ENCODE results near the gene SLC24A1.

Gene SLC24A1

GRCh38 chr15:65653341-65653740, 31.6 kb downstream of the SLC24A1 start:
- TF ChIP-seq CTCF (IDR thresholded peaks at IDR 0.05; ENCODE audit: low read depth, low read length) = no peak
- no peak for DNase-seq (ENCODE audit: extremely low read depth, low read depth)

DNA sequence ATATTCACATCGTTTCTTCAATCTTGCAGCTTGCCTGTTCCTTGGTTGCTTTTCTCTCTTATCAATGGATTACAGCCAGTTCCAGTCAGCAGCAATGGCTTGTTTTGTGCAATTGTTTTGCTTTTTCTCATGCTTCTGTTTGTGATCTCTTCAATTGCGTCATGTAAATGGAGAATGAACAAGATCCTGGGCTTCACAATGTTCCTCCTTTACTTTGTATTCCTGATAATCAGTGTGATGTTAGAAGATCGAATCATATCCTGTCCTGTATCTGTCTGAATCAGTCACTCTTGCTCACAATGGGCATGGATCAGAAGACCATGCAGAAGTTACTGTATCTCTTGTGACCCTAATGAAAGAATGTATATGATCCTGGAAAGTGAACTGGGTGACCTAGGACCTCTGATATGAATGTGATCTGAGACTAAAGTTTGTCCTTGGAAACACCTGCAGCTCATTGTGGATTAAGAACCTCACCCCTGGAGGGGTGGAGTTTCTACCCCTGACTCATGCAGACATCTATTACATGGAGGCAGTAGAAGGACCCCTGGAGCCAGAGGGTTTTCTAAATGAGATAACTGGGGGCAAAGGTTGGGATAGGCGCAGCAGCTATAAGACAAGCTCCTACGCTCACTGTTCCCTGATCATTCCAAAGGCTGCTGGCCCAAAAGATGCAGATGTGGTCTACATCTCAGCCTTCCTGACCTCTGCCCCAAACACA, 32.2 kb downstream of the SLC24A1 start:
- TF ChIP-seq CTCF (IDR thresholded peaks at IDR 0.05; ENCODE audit: low read depth, low read length) = no peak
- no peak for DNase-seq (ENCODE audit: extremely low read depth, low read depth)

GRCh38 chr15:65655026-65655425, 33.3 kb downstream of the SLC24A1 start:
- no peak for DNase-seq (ENCODE audit: extremely low read depth, low read depth)
- TF ChIP-seq CTCF (IDR thresholded peaks at IDR 0.05; ENCODE audit: low read depth, low read length) = no peak

DNA sequence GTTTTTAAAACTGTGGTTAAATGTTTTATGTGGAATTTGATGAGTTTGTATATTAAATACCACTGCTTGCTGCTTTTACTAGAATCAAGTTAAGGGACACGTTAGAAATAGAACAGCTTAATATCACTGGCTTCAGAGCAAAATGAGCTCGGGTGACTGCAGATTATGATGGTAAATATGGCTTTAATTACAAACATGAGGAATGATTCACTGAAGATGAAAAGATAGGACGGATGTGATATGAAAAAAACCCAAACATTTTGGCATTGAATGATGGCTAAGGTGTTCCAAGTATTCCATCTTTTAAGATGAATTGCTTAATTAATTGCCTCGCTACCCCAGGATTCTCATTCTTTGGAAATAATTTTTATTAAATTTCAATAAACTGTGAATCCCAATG, 33.7 kb downstream of the SLC24A1 start:
- DNase-seq (ENCODE audit: extremely low read depth, low read depth) = no peak
- no peak for TF ChIP-seq CTCF (IDR thresholded peaks at IDR 0.05; ENCODE audit: low read depth, low read length)

DNA sequence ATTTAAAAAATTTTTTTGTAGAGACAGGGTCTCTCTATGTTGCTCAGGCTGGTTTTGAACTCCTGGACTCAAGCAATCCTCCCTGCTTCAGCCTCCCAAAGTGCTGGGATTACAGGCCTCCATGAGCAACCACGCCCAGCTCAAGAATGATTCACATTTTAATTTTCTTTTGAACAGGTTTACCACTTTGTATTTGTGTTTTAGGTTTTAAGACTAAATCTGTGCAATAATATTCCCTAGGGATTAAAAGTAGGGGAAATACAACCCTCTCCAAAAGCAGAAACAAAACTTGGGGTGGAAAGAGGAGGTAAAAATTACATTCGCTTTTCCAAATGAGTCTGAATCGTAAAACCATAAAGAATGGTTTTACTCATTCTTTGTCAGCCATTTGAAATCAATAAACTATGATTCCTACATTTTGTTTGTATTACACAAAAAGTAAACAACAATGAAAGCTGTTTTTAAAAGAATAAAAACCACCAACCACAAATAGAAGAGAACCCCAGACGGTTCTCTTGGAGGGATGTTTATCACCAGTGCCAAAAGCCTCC, 37.8 kb downstream of the SLC24A1 start:
- no peak for DNase-seq (ENCODE audit: extremely low read depth, low read depth)
- no peak for TF ChIP-seq CTCF (IDR thresholded peaks at IDR 0.05; ENCODE audit: low read depth, low read length)

DNA sequence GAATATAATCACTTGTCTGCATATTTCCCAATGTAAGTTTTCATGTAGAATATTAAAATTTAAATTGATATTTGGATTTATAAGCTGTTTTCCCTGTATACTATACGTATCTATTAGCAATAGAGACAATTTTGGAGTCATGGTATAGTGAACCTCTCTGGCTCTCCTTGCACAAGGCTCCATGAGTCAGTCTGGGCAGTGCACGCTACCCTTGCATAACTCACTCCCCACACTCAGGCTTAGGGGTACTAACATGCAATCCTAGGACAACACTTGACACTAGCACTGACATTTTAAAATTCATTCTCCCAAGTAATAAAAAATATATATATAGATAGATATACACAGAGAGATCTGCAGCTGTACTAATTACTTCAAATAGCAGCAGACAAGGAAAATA, 39.2 kb downstream of the SLC24A1 start:
- no peak for TF ChIP-seq CTCF (IDR thresholded peaks at IDR 0.05; ENCODE audit: low read depth, low read length)
- no peak for DNase-seq (ENCODE audit: extremely low read depth, low read depth)

DNA sequence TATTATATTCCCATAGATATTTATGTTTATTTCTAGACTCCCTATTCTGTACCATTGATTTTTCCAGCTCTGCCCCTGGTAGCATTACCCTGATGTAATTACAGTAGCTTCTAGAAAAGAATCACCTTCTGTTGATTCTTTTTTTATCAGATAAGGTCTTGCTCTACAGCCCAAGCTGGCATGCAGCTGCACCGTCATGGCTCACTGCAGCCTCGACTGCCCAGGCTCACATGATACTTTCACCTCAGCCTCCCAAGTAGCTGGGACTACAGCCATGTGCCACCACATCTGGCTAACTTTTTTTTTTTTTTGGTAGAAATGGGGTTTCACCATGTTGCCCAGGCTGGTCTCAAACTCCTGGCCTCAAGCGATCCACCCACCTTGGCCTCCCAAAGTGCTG, 41.8 kb downstream of the SLC24A1 start:
- no peak for TF ChIP-seq CTCF (IDR thresholded peaks at IDR 0.05; ENCODE audit: low read depth, low read length)
- DNase-seq (ENCODE audit: extremely low read depth, low read depth) = no peak

All from AG09319 (cell line).